ENCODE data around the gene CD5L.

The CD5L gene

DNA sequence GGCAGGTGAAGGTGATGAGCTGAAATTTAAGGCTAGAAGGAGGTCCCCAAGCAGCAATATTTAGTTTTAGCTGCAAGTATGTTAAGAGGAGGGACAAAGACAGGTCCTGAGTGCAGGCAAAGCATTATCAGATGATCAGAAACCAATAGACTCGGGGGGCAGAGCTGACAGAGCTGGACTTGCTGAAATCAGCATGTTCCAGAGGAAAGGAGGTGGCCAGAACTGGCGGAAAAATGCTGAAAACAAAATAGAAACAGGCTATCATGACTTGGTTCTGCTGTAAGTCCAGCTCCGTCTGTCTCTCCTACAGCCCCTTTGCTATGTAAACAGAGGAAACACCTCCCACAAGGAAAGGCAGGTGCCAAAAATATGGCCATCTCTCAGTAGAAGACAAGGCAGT, at the start of gene CD5L:
Gene CD5L (minus strand): TSS at position 101 of the 400 bp plus-strand sequence. CDS start 107 bp downstream, outside the sequence.
- DNase-seq, result no peak

DNA sequence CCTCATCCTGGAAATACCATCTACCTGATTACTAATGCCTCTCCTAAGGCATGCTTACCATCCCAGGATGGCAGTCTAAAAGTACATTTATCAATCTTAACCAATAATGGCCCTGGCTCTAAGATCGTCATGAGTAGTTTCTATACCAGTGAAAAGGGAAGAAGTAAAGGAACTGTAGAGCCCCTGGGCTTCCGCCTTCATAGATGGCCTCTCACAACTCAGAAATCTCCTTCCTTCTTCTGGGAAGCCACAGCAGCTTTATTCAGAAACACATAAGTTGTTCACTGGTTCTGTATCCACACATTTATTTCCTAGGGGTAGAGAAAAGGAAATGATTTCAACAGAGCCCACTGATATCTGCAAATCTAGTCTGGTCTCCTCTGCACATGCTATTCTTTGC, 41.0 kb upstream of the CD5L start:
- no peak for DNase-seq

DNA sequence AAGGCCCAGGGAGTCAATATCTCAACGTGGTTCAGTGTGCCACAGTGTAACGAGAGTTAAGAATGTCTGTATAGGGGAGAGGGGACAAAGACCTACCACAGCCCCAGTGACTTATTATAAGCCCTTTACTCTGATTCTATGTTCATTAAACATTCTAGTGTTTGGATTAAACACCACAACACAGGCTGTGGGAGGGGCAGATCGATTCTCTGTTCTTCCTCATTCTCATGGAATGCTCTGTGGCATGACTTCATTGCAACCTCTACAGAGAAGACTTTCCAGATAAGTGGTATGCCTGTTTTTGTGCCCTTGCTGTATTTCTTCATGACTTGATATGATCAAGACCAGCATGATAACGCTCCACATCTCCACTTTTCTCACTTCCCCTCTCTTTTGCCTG, 39.0 kb upstream of the CD5L start:
- no peak for DNase-seq

DNA sequence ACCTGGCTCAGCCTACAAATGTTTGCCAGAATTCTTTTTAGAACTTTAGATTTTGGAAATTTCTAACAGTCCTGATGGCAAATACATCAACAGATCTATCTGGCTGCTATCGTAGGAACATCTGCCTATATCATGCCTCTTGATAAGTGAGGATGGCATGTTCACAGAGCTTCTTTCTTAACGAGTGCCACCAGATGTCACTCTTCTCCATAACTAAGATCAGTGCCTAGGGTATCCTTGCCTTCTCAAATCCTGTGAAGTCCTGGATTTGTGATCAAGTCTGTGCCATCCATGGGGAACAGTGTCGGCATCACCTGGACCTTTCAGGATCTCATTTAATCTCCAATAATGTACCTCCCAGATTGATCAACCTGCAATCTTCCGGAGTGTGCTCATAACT, 36.5 kb upstream of the CD5L start:
- no peak for DNase-seq

DNA sequence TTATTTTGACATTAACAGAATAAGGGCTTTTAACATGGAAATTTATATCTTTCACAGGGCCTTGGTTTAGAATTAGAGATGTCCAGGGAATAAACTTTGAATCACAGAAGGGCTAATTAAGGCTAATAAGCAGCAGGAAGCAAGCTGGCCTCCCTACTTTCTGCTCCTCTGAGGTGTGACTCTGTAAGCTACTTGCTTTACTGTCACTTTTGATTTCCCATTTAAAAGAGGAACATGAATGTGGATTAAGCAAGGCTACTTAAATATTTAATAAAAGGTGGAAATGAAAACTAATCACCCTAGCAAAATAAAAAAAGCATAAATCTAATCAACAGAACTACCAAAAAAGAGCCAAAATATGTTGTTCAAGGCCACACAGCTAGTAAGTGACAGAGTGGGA, 28.9 kb upstream of the CD5L start:
- no peak for DNase-seq

DNA sequence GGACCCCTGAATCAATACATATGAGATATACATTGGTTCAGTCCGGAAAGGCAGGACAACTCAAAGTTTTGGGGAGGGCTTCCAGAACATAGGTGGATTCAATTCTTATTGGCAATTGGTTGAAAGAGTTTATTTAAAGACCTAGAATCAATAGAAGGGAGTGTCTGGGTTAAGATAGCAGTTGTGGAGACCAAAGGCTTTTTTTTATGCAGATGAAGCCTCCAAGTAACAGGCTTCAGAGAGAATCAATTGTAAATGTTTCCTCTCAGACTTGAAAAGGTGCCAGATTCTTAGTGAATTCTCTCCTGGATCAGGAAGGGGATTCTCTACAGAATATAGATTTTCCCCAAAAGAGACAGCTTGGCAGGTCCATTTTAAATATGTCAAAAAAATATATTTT, 27.0 kb upstream of the CD5L start:
- DNase-seq, result no peak

DNA sequence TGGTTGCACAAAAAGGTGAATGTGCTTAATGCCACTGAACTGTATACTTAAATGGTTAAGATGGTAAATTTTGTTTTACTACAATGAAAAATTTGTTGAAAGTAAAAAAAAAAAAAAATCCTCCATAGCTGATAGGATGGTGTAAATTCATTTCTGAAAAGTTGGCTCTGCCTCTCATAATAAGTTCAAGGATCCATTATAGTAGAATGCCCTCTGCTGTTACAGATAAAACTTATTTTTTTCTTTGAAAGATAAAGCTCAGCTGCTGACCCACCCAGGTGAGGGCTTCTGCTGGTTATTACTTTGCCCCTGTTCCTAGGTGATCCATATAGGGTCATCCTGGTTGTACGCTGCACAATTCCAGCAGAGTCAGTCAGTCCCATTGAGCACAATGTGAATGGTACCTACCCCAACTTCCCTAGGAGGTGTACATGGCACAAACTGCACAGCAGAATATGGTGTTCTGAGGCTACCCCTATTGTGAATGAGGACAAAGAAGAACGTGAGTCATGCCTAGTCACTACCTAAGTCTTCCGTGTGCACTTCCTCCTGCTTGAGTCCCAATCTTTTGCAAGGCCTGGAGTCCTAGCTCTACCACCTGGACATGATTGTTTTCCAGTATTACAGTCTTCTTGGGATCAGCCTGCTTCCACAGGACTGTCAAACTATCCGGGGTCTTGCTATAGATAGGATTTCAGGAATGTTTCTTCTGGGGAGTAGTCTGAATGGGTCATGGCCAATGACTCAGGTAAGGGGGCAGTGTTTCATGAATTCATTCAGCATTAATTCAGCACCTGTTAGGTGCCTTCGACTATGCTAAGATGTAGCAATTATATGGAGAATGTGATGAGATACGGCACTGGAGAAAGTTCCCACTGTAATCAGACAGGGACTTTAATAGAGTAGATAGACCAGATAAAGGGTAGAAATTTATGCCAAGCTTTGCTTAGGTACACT, 20.8 kb upstream of the CD5L start:
- DNase-seq, result no peak

DNA sequence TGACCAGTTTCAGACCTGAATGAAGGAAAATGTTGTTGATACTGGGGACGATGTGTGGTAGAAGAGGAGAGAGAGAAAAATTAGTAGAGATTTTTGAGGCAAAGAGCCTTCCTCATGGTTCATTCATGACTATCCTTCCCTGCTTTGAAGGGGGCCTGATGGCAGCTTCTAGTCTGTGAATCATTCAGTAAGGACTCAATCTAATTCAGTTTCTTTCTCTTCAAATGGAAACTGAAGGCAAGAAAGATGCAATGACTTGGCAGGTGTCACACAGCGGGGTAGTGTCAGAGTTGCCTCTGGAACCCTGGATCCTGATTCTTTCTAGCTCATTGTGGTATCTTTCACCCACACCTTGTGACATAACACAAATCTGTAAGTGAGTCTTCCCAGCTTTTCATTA, 14.9 kb upstream of the CD5L start:
- no peak for DNase-seq

DNA sequence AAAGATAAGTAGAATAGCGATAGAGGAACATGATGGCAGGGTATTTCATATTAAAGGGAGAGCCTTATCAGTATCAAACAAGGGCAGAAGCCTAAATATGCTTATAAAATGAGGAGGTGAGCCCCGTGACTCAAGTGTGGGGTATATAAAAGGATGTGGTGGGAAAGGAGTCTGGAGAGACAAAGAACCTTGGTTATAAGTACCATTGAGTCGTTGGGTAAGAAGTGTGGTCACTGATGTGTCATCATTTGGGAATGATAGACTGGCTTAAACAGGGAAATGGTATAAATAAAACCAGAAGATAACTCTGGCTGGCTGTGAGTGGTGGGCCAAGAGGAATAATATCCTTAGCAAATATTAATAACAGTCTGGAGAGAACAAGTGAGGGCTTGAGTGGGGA, 10.9 kb upstream of the CD5L start:
- DNase-seq, result no peak

DNA sequence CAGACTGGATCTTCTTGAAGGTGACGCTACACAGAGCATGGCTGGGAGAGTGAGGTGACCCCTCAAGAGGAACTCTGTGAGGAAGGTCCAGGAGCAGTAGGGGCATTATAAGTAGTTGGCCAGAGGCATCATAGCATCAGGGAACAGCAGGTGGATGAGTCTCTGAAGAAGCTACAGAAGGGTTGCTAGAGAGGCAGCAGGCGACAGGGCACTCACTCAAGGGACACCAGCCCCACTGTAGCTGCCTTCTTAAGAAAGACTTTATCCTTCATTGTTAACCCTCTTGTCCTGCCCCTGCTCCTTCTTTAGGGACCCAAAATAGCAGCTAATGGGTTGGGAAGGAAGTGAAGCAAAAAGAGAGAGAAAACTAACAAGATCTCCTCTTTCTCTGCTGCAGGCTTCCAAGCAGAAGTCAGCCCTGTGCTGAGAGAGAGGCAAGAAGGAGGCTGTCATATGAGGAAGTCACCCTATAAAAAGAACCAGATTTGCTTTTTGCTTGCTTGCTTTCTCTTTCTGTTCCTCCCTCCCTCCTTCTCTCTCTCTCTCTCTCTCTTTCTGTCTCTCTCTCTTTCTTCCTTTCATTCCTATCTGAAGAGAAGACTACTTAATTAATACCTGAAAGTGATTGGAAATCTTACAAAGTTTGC, 7.7 kb upstream of the CD5L start:
- DNase-seq, result no peak

DNA sequence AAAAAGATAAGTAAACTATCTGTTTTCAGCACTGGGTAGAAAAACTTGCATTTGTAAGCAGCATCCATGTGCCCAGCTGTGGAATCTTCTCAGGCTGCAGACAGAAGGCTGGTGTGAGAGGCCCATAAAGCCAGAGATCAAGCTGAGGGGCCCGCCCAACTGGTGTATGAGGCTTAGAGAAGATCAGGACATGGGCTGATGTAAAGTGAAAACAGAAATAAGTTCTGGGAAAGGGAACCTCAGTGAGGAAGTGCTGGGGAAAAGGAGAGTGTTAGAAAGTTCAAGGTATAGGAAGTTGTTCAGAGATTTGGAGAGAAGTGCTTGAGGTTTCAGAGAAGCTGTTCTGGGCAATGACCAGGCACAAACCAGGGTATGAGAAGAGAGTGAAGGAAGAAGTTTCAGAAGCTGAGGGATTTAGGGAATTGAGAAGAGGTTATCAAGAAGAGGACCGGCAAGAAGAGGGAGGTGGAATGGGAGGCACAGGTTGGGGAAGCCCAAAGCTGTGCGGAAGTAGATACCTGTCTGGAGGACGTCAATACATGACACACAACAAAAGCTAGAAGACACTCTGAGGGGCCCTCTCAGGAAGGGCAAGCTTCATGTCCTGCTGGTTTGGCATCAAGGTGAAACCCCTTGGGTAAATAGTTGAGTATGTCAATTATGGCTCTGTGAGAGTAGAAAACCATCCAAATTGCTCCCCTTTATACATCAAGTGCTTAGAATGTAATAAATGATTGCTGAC, 2.7 kb upstream of the CD5L start:
- no peak for DNase-seq

DNA sequence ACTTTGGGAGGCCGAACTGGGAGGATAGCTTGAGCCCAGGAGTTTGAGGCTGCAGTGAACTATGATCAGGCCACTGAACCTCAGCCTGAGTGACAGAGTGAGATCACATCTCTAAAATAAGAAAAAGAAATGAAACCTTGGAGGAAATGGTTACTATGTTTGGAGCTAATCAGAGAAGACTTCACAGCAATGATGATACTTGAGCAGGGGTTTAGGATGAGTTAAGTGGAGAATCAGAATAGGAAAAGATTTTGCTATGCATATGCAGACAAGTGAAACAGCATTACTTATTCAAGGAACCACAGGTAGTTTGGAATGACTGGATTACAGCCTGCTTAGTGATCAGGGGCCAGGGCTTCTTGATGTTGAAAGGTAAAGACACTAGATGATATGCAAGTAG, 1.3 kb upstream of the CD5L start:
- no peak for DNase-seq

DNA sequence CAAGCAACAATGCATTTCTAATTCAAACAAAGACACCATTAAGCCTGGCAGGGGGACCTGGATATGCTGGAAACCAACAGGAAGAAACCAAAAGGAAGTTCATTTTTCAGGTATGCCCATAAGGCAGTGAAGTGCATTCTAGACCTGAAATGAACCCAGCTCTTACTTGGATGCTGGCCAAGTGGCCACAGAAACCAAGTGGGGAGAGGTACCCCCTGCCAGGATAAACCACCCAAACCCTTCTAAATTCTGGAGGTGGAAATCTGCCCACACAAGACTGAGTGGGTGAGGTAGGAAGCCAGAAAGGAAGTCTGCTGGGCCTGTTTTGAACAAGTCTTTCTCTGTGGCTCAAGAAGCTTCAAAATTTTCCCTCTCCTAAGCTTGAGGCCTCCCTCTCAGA, 2.6 kb downstream of the CD5L start:
- no peak for DNase-seq

DNA sequence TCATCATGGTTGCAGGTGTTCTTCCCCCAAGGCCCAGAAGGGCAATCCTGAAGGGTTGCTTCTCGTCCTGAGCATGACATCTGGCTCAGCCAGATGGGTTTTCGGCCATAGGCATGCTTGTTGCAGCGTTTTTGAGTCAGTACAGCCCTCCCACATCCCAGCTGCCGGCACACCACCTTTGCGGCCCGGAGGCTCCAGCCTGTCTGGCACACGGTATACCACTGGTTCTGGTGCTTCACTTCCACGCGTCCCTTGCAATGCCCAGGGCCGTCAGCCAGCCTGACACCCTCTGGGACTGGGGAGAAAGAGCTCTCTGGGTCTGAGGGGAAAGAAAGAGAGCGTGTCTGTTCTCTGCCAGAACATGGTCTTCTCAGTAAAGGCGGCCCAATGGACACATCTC, 7.2 kb downstream of the CD5L start:
- DNase-seq, result no peak

DNA sequence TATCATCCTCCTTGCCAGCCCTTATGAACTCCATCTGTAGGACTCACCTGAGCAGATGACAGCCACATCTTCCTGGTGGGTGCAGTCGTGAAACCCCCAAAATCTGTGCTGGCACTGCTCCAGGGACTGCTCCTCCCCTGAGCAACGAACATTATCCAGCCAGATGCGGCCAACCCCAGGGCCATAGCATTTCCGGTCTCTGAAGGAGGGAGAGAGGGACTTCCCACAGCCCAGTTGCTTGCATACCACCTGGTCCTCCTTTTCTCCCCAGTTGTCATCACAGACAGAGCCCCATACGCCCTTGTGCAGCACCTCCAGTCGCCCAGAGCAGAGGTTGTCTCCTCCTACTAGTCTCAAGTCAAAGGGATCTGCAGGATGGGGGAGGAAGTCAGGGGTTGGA, 8.5 kb downstream of the CD5L start:
- no peak for DNase-seq

DNA sequence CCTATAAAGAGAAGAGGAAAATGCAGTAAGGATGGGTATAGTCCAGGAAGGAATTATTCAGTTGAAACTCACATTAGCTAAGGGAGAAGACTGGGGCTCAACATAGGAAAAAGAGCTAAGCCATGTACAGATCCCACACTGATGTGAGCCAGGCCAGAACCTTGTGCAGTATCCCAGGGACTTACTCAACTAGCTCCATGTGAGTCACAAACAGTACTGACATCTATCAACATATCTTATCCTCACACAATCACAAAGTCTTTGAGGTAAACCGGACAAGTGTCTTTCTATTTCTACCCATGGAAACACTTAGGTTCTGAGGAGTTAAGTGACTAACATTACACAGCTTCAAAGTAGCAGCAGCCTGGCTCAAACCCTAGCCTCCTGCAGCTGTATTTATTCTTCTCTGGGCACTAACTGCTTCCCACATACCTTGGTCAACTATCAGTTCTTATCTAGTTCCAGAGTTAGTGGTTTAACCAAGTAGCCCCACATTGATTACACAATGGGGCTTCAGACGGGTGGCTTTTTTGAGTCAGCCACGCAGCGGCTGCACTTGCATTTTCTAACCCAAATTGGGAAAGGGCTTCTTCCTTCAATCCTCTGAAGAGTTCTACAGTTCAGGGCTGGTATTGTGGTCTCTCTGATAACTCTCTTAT, 9.5 kb downstream of the CD5L start:
- DNase-seq, result no peak

DNA sequence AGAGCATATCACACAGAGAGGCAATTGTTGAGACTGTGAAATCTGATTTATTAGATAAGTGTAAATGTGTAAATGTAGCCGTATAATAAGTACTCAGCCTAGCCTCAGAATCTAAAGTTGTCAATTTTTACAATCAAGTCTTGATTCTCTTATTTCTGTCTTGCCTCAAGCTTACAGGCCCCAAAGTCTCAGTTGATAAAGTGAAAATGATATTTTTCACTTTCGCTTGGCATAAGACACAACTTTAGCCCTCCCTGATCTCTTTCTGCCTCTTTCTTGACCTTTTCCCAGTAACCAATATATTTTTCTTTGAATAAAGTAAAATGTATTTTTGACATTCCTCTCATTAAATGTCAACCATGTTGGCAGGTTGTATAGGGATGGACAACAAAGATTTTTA, 10.7 kb downstream of the CD5L start:
- no peak for DNase-seq

DNA sequence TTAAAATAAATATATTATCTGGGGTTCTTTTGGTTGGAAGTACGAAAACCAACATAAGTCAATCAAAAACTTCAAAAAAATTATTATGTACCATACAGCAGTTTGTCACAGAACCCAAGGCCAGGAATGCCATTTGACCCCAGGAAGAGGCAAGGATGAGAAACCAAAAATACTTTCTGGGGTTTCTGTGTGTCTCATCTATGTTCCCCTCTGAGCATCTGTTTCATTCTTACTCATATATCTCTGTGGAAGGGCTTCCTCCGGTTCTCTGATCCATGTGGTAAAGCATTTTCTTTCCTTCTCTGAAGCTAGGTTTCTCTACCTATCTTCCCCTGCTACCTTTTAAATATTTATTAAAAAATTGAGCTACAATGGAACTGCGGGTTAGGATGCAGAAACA, 11.9 kb downstream of the CD5L start:
- DNase-seq, result no peak

DNA sequence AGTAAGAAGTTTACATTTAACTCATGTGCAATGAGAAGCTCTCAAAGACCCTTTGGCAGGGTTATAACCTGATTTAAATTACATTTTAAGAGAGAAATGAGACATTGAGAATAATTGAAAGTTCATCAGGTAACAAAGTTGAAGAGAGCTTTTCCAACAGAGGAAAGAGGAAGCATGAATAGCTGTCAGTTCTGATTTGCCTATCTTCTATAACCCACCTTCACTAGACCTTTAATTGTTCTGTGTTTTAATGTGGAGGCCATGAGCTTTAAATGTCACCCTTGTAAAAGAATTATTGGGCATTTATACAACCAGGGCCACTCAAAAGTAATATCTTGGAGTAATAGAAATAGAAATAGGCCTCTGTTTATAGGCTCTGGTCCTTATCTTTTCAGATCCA, 12.4 kb downstream of the CD5L start:
- DNase-seq, result no peak

DNA sequence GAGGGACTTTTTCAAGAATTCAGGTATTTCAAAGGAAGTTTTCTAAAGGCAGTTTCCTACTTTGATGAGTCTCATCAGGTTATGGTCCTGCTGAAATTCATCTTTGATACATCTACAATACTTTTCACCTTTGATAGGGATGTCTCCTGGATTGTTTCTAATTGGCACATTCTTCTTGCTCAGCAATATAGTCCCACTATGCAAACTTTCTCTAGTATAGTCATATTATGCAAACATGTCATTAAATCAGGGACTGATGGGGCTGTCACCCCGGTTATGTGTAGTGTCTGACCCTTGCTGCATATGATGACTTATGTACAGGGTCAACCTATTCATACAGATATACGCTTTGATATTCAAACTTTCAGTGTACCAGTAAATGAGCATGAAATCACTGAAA, 21.3 kb downstream of the CD5L start:
- DNase-seq, result no peak

DNA sequence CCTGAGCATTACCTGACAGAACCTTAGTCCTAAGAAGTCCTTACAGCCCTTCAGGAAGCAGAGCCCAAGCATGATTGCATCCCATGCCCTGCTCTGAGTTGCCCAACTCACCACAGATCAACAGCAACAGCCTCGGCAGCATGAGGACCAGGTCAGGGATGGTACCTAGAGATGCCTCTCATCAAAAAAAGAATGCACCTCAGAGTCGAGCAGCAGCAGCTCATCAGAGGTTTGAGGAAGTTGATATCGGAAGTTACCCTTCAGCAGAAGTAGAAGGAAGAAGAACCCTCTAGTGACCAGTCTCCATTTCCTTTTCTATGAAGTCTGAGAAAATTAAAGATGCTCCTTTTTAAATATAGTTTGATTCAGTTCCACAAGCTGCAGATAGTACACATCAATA, 21.7 kb downstream of the CD5L start, which contains the start of gene FCRL1:
Gene FCRL1 (minus strand): TSS at position 225 of the 400 bp plus-strand sequence. CDS start 83 bp downstream, at position 142.
- DNase-seq, result no peak

DNA sequence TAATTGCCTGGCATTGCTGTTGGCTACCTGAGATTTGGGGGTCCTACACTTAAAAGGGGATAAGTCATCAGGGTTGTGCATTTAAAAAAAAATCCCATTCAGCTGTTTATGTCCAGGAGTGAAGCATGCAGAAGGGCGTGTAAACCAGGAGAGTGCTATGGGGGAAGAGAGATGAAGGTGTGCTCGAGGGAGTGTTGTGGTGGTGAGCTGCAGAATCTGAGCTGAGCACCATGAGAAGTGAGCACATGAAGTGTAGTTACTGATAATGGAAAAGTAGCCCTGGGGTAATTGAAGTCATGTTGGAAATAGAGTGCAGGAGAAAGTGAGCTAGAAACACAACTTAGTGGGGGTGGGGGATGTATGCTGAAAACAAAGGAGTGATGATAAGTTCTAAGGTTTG, 22.4 kb downstream of the CD5L start:
- DNase-seq, result no peak

DNA sequence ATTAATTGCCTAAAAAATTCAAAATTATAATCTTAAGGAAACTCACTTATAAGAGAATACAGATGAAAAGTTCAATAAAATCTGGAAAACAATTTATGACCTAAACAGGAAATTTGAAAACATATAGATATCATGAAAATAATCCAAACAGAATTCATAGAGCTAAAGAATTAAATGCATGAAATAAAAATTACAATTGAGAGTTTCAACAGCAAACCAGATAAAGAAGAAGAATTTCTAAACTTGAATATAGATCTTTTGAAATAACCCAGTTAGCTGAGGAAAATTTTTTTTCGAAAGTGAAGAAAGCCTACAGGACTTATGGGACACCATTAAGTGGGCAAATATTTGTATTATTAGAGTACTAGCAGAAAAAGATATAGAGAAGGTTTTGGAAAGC, 28.3 kb downstream of the CD5L start:
- DNase-seq, result no peak

Measured in cerebellar nuclear complex (tissue), 1 donor.